ENCODE measurements around the gene COL6A1. TPM values are rescaled to one million over a fixed set of nuclear protein-coding genes. Genes with fewer than 3 reads are reported as not detected.
"Not testable (repeated sequence)": the region's sequence is repeated elsewhere in the genome, so short reads cannot be mapped to it uniquely, and the experiment has no call there.

The COL6A1 gene
- polyA plus RNA-seq, 2 donors: 105 to 123 TPM

DNA sequence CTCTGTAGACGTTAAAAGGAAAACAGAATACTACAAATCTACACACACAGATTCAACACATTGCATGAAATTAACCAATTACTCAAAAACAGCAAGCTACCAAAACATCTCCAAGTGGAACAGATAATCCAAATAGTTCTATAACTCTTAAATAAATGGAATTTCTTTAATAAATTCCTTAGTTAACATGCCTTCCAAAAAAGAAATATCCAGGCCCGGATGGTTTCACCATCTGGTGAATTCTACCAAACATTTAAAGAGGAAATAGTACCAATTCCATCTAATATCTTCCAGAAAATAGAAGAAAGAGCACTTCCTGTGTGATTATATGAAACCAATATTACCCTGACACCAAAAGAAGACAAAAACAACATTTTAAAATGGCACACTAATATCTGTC, 63.6 kb downstream of the COL6A1 start:
- WGBS, 2 donors: 58 to 61% methylated on average over 2 of the region's 2 CpGs
- H3K27me3 ChIP-seq (ENCODE audit: control insufficient read depth in 1 of 2, insufficient read depth in 2 of 2, low read length in 2 of 2): no peaks in the 10 kb centered on the region
- no peak overlapping the region for H3K4me3 ChIP-seq (ENCODE audit: low read depth in 1 of 2, low read length in 2 of 2)
- H3K9me3 ChIP-seq (ENCODE audit: control insufficient read depth in 2 of 2, insufficient read depth in 1 of 2, low read depth in 1 of 2, low read length in 1 of 2): no peaks in the 10 kb centered on the region
- peaks cover 6 to 11% of the 10 kb centered on the region in 2 donors for H3K4me1 ChIP-seq (ENCODE audit: control insufficient read depth in 2 of 2, insufficient read depth in 2 of 2, low read length in 1 of 2)
- no peak overlapping the region for H3K27ac ChIP-seq (ENCODE audit: low read depth in 2 of 2, low read length in 1 of 2)
- no peaks in the 10 kb centered on the region for H3K36me3 ChIP-seq (ENCODE audit: control insufficient read depth in 2 of 2, insufficient read depth in 2 of 2, low read length in 1 of 2)

DNA sequence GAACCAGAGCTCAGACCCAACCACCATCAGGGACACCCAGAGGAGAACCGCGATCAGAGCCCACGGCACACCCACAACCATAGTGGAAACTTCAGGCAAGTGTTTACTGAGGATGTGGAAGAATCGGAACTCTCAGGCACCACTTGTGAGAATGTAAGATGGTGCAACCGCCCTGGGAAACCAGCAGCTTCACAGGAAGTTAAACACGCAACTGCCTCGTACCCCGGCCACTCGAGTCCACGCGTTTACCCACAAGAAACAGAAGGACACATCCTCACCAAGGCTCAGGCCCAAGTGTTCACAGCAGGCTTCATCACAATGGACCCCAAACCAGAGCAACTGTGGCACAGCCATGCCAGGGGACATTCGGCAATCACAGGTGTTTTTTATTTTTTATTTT, 64.9 kb downstream of the COL6A1 start:
- no peak overlapping the region for H3K27ac ChIP-seq (ENCODE audit: low read depth in 2 of 2, low read length in 1 of 2)
- H3K4me1 ChIP-seq (ENCODE audit: control insufficient read depth in 2 of 2, insufficient read depth in 2 of 2, low read length in 1 of 2): peaks cover 9 to 11% of the 10 kb centered on the region in 2 donors
- H3K27me3 ChIP-seq (ENCODE audit: control insufficient read depth in 1 of 2, insufficient read depth in 2 of 2, low read length in 2 of 2): no peaks in the 10 kb centered on the region
- H3K36me3 ChIP-seq (ENCODE audit: control insufficient read depth in 2 of 2, insufficient read depth in 2 of 2, low read length in 1 of 2): no peaks in the 10 kb centered on the region
- no peak overlapping the region for H3K4me3 ChIP-seq (ENCODE audit: low read depth in 1 of 2, low read length in 2 of 2)
- WGBS, 2 donors: 90 to 91% methylated on average over 12 of the region's 12 CpGs
- H3K9me3 ChIP-seq (ENCODE audit: control insufficient read depth in 2 of 2, insufficient read depth in 1 of 2, low read depth in 1 of 2, low read length in 1 of 2): no peaks in the 10 kb centered on the region

DNA sequence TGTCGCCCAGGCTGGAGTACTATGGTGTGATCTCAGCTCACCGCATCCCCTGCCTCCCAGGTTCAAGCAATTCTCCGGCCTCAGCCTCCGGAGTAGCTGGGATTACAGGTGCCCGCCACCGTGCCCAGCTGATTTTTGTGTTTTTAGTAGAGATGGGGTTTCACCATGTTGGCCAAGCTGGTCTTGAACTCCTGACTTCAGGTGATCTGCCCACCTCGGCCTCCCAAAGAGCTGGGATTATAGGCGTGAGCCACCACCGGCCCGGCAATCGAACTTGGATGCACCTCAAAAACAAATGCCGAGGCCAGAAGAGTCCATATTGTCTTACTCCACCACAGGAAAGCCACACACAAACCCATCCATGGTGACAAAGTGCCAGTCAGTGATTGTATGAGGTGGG, 65.3 kb downstream of the COL6A1 start:
- not testable (repeated sequence) for H3K4me3 ChIP-seq (ENCODE audit: low read depth in 1 of 2, low read length in 2 of 2); H3K36me3 ChIP-seq (ENCODE audit: control insufficient read depth in 2 of 2, insufficient read depth in 2 of 2, low read length in 1 of 2); H3K27ac ChIP-seq (ENCODE audit: low read depth in 2 of 2, low read length in 1 of 2); H3K27me3 ChIP-seq (ENCODE audit: control insufficient read depth in 1 of 2, insufficient read depth in 2 of 2, low read length in 2 of 2); H3K9me3 ChIP-seq (ENCODE audit: control insufficient read depth in 2 of 2, insufficient read depth in 1 of 2, low read depth in 1 of 2, low read length in 1 of 2)
- 90 to 94% methylated on average over 12 of the region's 12 CpGs for WGBS, 2 donors
- H3K4me1 ChIP-seq (ENCODE audit: control insufficient read depth in 2 of 2, insufficient read depth in 2 of 2, low read length in 1 of 2): peaks cover 9 to 11% of the 10 kb centered on the region in 2 donors

DNA sequence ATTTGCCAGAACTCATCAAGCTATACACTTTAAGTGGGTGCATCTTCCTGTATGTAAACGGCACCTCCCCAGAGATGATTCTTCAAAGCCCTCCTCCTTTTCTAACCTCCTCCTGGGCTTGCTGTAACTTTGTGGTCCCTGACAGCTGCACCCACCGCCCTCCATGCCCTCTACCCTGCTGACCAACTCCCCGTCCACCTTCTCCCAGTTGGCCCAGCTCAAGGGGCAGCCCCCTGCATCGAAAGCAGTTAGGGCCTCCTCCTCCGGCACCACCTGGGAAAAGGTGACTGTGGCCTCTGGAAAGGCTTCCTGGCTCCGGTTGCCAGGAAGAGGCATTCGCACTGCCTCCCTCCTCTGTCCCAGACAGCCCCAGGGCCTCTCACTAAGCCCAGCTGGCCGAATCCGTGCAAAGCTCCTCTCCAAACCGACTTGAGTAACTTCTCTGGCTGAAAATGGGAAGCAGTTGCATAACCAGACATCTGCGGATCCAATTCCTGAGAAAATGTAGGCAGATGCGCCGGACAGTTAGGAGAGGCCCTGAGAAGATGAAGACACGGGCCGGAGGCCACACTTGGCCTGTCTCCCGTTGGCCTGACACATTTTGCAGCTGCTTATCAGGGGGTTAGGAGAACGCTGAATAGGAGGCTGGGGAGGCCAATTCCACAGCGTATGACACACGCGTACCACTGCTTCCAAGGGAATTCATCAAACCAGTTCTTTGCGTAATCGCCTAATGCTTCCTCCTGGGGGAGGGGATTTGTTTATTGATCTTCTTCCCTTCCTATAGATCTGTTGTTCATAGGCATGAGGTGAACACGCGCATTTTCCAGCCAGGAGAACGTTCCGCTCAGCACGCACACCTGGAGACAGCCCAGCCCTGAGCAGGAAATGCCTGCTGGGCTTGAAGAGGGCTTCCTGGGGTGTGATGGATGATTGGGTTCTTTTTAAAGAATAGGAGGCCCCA, 67.6 kb downstream of the COL6A1 start:
- Histone ChIP-seq H3K27me3 (ENCODE audit: control insufficient read depth in 1 of 2, insufficient read depth in 2 of 2, low read length in 2 of 2) (no peaks in the 10 kb centered on the region), H3K9me3 (ENCODE audit: control insufficient read depth in 2 of 2, insufficient read depth in 1 of 2, low read depth in 1 of 2, low read length in 1 of 2) (no peaks in the 10 kb centered on the region), H3K4me1 (ENCODE audit: control insufficient read depth in 2 of 2, insufficient read depth in 2 of 2, low read length in 1 of 2) (peaks cover 9 to 11% of the 10 kb centered on the region in 2 donors), H3K36me3 (ENCODE audit: control insufficient read depth in 2 of 2, insufficient read depth in 2 of 2, low read length in 1 of 2) (no peaks in the 10 kb centered on the region), H3K4me3 (ENCODE audit: low read depth in 1 of 2, low read length in 2 of 2) (no peak overlapping the region), H3K27ac (ENCODE audit: low read depth in 2 of 2, low read length in 1 of 2) (peak overlapping the region; percentile 84 to 86)
- WGBS, 2 donors: 26 to 44% methylated on average over 27 of the region's 27 CpGs

DNA sequence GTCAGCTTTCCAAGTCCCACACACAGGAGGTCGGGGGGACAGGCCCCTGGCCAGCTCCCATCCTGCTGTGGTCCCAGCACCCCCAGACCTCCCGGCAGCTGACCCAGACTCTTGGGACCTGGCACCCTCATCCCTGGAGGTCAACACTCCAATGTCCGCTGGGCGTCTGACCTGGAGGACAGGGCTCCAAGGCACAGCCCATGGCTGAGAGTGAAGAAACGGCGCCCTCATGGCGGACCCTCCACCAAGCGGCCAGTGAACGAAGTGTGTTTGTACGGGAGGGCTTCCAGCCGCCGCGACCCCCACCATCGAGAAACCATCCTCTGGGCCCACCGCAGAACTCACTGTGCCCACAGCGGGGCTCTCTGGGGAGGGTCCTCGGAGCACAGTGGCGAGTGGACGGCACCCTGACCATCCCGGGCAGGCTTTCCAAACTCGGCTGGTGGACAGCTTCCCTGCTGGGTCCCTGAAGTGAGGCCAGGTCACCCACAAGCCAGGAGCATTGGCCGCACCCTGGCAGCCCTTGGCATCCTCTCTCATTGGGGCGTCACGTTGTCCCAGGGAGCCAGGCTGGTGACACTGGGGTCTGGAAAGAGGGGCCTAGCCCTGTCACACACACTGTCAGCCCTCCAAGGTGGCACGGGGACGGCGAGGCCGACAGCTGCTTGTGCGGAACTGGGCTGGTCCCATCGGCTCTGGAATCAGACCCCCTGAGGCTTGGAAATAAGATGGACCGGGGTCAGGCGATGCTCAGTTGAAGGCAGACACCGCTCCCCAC, 68.5 kb downstream of the COL6A1 start:
- peak overlapping the region; percentile 80 to 86 for H3K27ac ChIP-seq (ENCODE audit: low read depth in 2 of 2, low read length in 1 of 2)
- no peaks in the 10 kb centered on the region for H3K27me3 ChIP-seq (ENCODE audit: control insufficient read depth in 1 of 2, insufficient read depth in 2 of 2, low read length in 2 of 2)
- no peak overlapping the region for H3K4me3 ChIP-seq (ENCODE audit: low read depth in 1 of 2, low read length in 2 of 2)
- H3K36me3 ChIP-seq (ENCODE audit: control insufficient read depth in 2 of 2, insufficient read depth in 2 of 2, low read length in 1 of 2): no peaks in the 10 kb centered on the region
- WGBS, 2 donors: 85 to 87% methylated on average over 33 of the region's 33 CpGs
- peaks cover 9 to 11% of the 10 kb centered on the region in 2 donors for H3K4me1 ChIP-seq (ENCODE audit: control insufficient read depth in 2 of 2, insufficient read depth in 2 of 2, low read length in 1 of 2)
- no peaks in the 10 kb centered on the region for H3K9me3 ChIP-seq (ENCODE audit: control insufficient read depth in 2 of 2, insufficient read depth in 1 of 2, low read depth in 1 of 2, low read length in 1 of 2)

DNA sequence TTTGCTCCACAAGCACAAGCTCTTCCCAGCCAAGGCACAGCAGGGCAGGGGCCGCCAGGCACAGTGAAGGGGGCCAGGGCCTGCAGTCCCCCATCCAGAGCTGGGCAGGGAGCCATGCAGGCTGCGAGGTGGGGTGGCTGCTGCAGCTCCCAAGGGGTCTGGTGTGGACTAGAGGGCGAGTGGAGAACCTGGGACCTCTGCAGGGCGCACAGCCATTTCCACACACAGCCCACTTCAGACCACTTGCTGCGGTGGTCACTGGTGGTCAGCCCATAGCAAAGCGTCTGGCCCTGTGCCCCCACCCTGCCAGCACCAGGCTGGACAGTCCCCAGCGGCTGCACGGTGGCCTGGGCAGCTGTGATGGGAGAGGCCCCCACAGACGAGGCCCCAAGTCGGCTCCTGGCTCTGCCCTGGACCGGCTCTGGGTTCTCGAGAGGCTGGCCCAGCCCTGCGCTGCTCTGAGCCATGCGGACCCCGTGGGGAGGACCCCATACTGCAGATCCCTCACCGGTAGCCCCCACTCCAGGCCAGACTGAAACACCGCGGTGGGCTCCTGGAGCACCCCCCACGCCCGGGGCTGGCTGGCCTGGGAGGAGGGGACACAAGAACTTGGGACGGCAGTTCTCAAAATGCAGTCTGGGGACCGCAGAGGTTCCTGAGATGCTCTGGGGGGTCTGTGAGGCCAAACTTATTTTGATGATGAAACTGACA, 69.3 kb downstream of the COL6A1 start:
- H3K36me3 ChIP-seq (ENCODE audit: control insufficient read depth in 2 of 2, insufficient read depth in 2 of 2, low read length in 1 of 2): no peaks in the 10 kb centered on the region
- no peaks in the 10 kb centered on the region for H3K27me3 ChIP-seq (ENCODE audit: control insufficient read depth in 1 of 2, insufficient read depth in 2 of 2, low read length in 2 of 2)
- H3K4me1 ChIP-seq (ENCODE audit: control insufficient read depth in 2 of 2, insufficient read depth in 2 of 2, low read length in 1 of 2): peaks cover 9 to 14% of the 10 kb centered on the region in 2 donors
- WGBS, 2 donors: 87 to 92% methylated on average over 22 of the region's 22 CpGs
- no peak overlapping the region for H3K4me3 ChIP-seq (ENCODE audit: low read depth in 1 of 2, low read length in 2 of 2)
- peak overlapping the region; percentile 15 to 86 for H3K27ac ChIP-seq (ENCODE audit: low read depth in 2 of 2, low read length in 1 of 2)
- no peaks in the 10 kb centered on the region for H3K9me3 ChIP-seq (ENCODE audit: control insufficient read depth in 2 of 2, insufficient read depth in 1 of 2, low read depth in 1 of 2, low read length in 1 of 2)

DNA sequence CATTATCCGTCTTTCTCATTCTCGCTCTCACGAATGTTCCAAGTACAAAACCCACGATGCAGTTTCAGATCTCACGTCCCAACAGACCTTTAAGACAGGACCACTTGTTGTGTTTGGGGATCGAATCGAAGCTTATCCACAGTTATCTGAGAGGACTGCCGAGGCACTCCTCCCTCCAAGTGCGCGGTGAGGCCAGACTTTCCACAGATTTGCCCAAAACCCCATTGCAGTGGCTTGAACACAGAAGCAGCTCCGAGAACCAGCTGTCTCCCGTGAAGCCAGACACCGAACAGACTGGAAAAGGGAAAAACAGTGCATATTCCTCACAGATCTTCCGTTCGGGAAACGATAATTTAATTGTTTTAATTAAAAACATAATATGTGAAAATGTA, 69.8 kb downstream of the COL6A1 start:
- no peaks in the 10 kb centered on the region for H3K9me3 ChIP-seq (ENCODE audit: control insufficient read depth in 2 of 2, insufficient read depth in 1 of 2, low read depth in 1 of 2, low read length in 1 of 2)
- no peak overlapping the region for H3K4me3 ChIP-seq (ENCODE audit: low read depth in 1 of 2, low read length in 2 of 2)
- no peaks in the 10 kb centered on the region for H3K27me3 ChIP-seq (ENCODE audit: control insufficient read depth in 1 of 2, insufficient read depth in 2 of 2, low read length in 2 of 2)
- no peaks in the 10 kb centered on the region for H3K36me3 ChIP-seq (ENCODE audit: control insufficient read depth in 2 of 2, insufficient read depth in 2 of 2, low read length in 1 of 2)
- peaks cover 11 to 16% of the 10 kb centered on the region in 2 donors for H3K4me1 ChIP-seq (ENCODE audit: control insufficient read depth in 2 of 2, insufficient read depth in 2 of 2, low read length in 1 of 2)
- no peak overlapping the region for H3K27ac ChIP-seq (ENCODE audit: low read depth in 2 of 2, low read length in 1 of 2)
- WGBS, 2 donors: 74 to 84% methylated on average over 16 of the region's 16 CpGs

DNA sequence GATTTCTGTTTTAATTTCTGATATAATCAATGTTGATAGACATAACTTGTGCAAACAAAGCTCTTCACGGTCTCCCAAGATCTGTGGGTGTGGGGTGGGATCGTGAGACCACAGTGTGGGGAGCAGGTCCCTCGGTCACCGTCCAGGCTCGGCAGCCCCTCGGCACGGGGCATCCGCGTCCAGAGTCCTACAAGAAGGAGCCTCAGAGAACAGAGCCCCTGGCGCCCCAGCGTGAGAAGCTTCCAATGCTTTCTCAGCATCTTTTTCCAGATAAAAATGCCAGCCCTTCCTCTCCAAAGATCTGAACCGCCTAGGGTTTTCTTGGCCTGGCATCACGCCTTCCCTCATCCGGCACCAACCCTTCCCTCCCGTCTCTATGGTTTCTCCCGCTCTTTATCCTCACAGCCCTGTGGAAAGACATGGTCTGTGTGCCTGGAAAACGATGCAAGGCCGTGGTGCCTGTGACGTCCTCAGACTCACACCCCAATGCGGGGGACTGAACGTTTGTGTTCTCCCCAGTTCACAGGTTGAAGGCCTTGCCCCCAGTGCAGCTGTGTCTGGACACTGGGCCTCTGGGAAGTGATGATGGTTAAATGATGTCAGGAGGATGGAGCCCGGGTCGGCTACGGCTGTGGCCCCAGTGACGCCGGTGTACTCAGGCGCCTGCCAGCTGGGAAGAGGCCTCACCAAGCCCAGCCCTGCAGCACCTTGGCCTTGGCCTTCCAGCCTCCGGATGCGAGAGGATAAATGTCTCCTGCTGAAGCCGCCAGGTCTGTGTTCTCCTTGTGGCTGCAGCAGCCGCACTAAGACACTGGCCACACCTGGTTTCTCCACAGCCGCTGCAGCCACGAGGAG, 70.5 kb downstream of the COL6A1 start:
- no peak overlapping the region for H3K4me3 ChIP-seq (ENCODE audit: low read depth in 1 of 2, low read length in 2 of 2)
- peaks cover 11 to 18% of the 10 kb centered on the region in 2 donors for H3K4me1 ChIP-seq (ENCODE audit: control insufficient read depth in 2 of 2, insufficient read depth in 2 of 2, low read length in 1 of 2)
- H3K27ac ChIP-seq (ENCODE audit: low read depth in 2 of 2, low read length in 1 of 2): no peak overlapping the region
- H3K36me3 ChIP-seq (ENCODE audit: control insufficient read depth in 2 of 2, insufficient read depth in 2 of 2, low read length in 1 of 2): no peaks in the 10 kb centered on the region
- no peaks in the 10 kb centered on the region for H3K27me3 ChIP-seq (ENCODE audit: control insufficient read depth in 1 of 2, insufficient read depth in 2 of 2, low read length in 2 of 2)
- WGBS, 2 donors: 82 to 86% methylated on average over 33 of the region's 33 CpGs
- H3K9me3 ChIP-seq (ENCODE audit: control insufficient read depth in 2 of 2, insufficient read depth in 1 of 2, low read depth in 1 of 2, low read length in 1 of 2): no peaks in the 10 kb centered on the region

Data from esophagus (tissue), 2 donors.